GM12878 (cell line): ENCODE results near the gene CORO7. TPM values are rescaled to one million over a fixed set of nuclear protein-coding genes. Genes with fewer than 3 reads are reported as not detected.

Source experiments
- ATAC-seq: fragments of 200-7000 bp; cut with Tn5 transposase; 3 replicates; pipeline ENCODE4 v1.9.1; 2020; ENCODE audit warnings: mild to moderate bottlenecking, moderate library complexity
- BruUV-seq: library from RNA; stranded (reverse); fragments of 400-500 nt; replicated peaks from 2 replicates; lab custom pipeline; 2021; lab: Mats Ljungman, UMichigan
- CTCF ChIA-PET: fragments of 300-600 bp; sonication (Branson Sonifier 250); formaldehyde crosslinking; extraction: SDS; loops from one replicate; lab custom pipeline; 2021; ENCODE audit warnings: inconsistent platforms; lab: Yijun Ruan, JAX
- POLR2A ChIA-PET: fragments of 350-600 bp; formaldehyde crosslinking; extraction: SDS; loops from one replicate; lab custom pipeline; 2021; ENCODE audit warnings: inconsistent platforms; lab: Charles Lee
- RAD21 ChIA-PET: fragments of 300-600 bp; sonication (Branson Sonifier 250); formaldehyde crosslinking; loops from one replicate; lab custom pipeline; 2023; ENCODE audit warnings: antibody characterized with exemption; ENCODE audit not compliant: unreplicated experiment; lab: Charles Lee
- SMC1A ChIA-PET: fragments of 300-600 bp; sonication (Branson Sonifier 250); formaldehyde crosslinking; loops from one replicate; lab custom pipeline; 2023; ENCODE audit not compliant: unreplicated experiment, uncharacterized antibody; lab: Charles Lee
- DNase-seq: peaks from one replicate; pipeline ENCODE4 v3.0.0-alpha.2; 2011; ENCODE audit warnings: low read depth, low spot score
- FAIRE-seq: peaks from 3 replicates; lab custom pipeline; 2011; peaks lifted over from hg19 to GRCh38; lab: Jason Lieb, UNC
- H2AFZ ChIP-seq: 2 replicates; pipeline ENCODE4 v1.6.0; 2011; ENCODE audit warnings: low read depth, low read length, control low read depth; ENCODE audit not compliant: control insufficient read depth
- H3K27ac ChIP-seq: 2 replicates; pipeline ENCODE4 v1.5.1; 2011; ENCODE audit warnings: control low read depth; ENCODE audit not compliant: control insufficient read depth, insufficient read depth
- H3K27me3 ChIP-seq, 2 experiments: replicated peaks in 1 of 2; 2 replicates each; pipeline versions ENCODE4 v1.6.0 to v1.6.1; 2011; ENCODE audit warnings: low read length in 1 of 2; ENCODE audit not compliant: control insufficient read depth in 2 of 2, insufficient read depth in 2 of 2
- H3K36me3 ChIP-seq, 2 experiments: 2 replicates each; pipeline ENCODE4 v1.5.1; 2011; ENCODE audit warnings: low read length in 1 of 2; ENCODE audit not compliant: control insufficient read depth in 2 of 2, insufficient read depth in 2 of 2
- H3K4me1 ChIP-seq: 2 replicates; pipeline ENCODE4 v1.6.1; 2011; ENCODE audit warnings: mild to moderate bottlenecking, low read length, moderate library complexity, mixed read lengths; ENCODE audit not compliant: control insufficient read depth, insufficient read depth
- H3K4me2 ChIP-seq: 2 replicates; pipeline ENCODE4 v1.6.0; 2011; ENCODE audit warnings: control low read depth; ENCODE audit not compliant: control insufficient read depth, insufficient read depth
- H3K4me3 ChIP-seq: fragments of 200-600 bp; sonication (generic); 2 replicates; pipeline ENCODE4 v1.5.1; 2016
- H3K79me2 ChIP-seq: 2 replicates; pipeline ENCODE4 v1.6.0; 2011; ENCODE audit warnings: low read length; ENCODE audit not compliant: control insufficient read depth, insufficient read depth
- H3K9ac ChIP-seq: 2 replicates; pipeline ENCODE4 v1.8.0; 2011; ENCODE audit warnings: low read length, control low read depth, mixed read lengths; ENCODE audit not compliant: control insufficient read depth, insufficient read depth
- H3K9me3 ChIP-seq: replicated peaks from 3 replicates; pipeline ENCODE4 v1.5.1; 2011; ENCODE audit warnings: mild to moderate bottlenecking, low read length; ENCODE audit not compliant: control insufficient read depth, insufficient read depth
- H4K20me1 ChIP-seq: 2 replicates; pipeline ENCODE4 v1.6.0; 2011; ENCODE audit not compliant: control insufficient read depth, insufficient read depth
- ASH2L ChIP-seq: fragments of 300-600, 200-600 bp; sonication (generic); IDR thresholded peaks from 2 replicates; pipeline ENCODE4 v1.6.1; 2017; ENCODE audit warnings: low read depth, mild to moderate bottlenecking, borderline replicate concordance
- CHD1 ChIP-seq: IDR thresholded peaks from 2 replicates; pipeline ENCODE4 v1.6.1; 2012; ENCODE audit warnings: low read depth, low read length, improper control_type of control experiment
- HDAC6 ChIP-seq: fragments of 200-600 bp; sonication (generic); IDR thresholded peaks from one replicate; pipeline ENCODE4 v1.8.0; 2017; ENCODE audit warnings: antibody characterized with exemption; ENCODE audit not compliant: unreplicated experiment
- PAX8 ChIP-seq: fragments of 450-650 bp; IDR thresholded peaks from 2 replicates; pipeline ENCODE4 v1.6.1; 2017; ENCODE audit warnings: mild to moderate bottlenecking, moderate library complexity
- POLR2A ChIP-seq: IDR thresholded peaks from 2 replicates; pipeline ENCODE4 v1.6.1; 2011; ENCODE audit warnings: low read depth, mild to moderate bottlenecking, low read length
- STAT1 ChIP-seq: fragments of 450-650 bp; conservative IDR thresholded peaks from 2 replicates; pipeline ENCODE4 v1.6.1; 2014; ENCODE audit warnings: antibody characterized with exemption, mild to moderate bottlenecking
- ZNF384 ChIP-seq: IDR thresholded peaks from 2 replicates; pipeline ENCODE4 v1.6.1; 2012; ENCODE audit warnings: low read depth, mild to moderate bottlenecking, low read length, improper control_type of control experiment, borderline replicate concordance
- WGBS: methylation state at CpG from one replicate; pipeline ENCODE4 v1.1.6; 2016; ENCODE audit warnings: low lambda C conversion rate; ENCODE audit not compliant: insufficient replicate concordance, insufficient coverage; ENCODE audit errors: missing lambda C conversion rate; 5-methylcytosine and 5-hydroxymethylcytosine counted together
- in situ Hi-C: fragments of 300-500 bp; cut with MboI; formaldehyde crosslinking; loops from 9 replicates; pipeline ENCODE4 v1.14.3; 2018; ENCODE audit warnings: mixed read lengths
- intact Hi-C: fragments of 100-400 bp; cut with micrococcal nuclease; formaldehyde crosslinking; loops from one replicate; pipeline ENCODE4 v1.14.2; 2022; ENCODE audit not compliant: unreplicated experiment
- polyA plus RNA-seq, 11 experiments: library from polyadenylated mRNA; depleted of rRNA in 4 of 11; unstranded in 6 of 11; stranded (reverse) in 5 of 11; fragments of >200 nt; fragmentation: Nextera tagmentation in 4 of 11; fragmentation: Illumina TruSeq in 1 of 11; extraction: Ambion mirVana in 4 of 11; extraction: Trizol in 1 of 11; gene quantifications; 1 replicate in 1 of 11; 2 replicates in 10 of 11; pipeline versions ENCODE4 v1.2.1 to v1.2.3, GENCODE V29; 2011 to 2016; ENCODE audit warnings: inconsistent platforms in 2 of 11, missing spikeins in 2 of 11, low read depth in 1 of 11
- total RNA-seq, 4 experiments: library from RNA; depleted of rRNA in 3 of 4; stranded (reverse); fragments of >200 nt in 3 of 4; fragmentation: Illumina TruSeq in 1 of 4; extraction: Trizol in 1 of 4; gene quantifications; 2 replicates each; pipeline versions ENCODE4 v1.2.1 to v1.2.3, GENCODE V29; 2013 to 2021
- TF ChIP-seq, protein P1 (sequence below): IDR thresholded peaks from 2 replicates; pipeline ENCODE4 v1.6.1; 2011; ENCODE audit warnings: mild to moderate bottlenecking, low read depth, low read length, moderate library complexity; ENCODE audit not compliant: insufficient replicate concordance
- TF ChIP-seq, protein P2 (sequence below): fragments of 450-650 bp; IDR thresholded peaks from 2 replicates; pipeline ENCODE4 v1.6.1; 2017; ENCODE audit warnings: mild to moderate bottlenecking
- TF ChIP-seq, protein P3 (sequence below): fragments of 450-650 bp; IDR thresholded peaks from 2 replicates; pipeline ENCODE4 v1.6.1; 2014; ENCODE audit warnings: mild to moderate bottlenecking

Gene CORO7
- total and polyA plus RNA-seq, 10 of the 15 experiments (the other 5 are each of a cell fraction or from before 2014, with no cell fraction given): 0.64 to 89.2 (median 43.7) TPM

DNA sequence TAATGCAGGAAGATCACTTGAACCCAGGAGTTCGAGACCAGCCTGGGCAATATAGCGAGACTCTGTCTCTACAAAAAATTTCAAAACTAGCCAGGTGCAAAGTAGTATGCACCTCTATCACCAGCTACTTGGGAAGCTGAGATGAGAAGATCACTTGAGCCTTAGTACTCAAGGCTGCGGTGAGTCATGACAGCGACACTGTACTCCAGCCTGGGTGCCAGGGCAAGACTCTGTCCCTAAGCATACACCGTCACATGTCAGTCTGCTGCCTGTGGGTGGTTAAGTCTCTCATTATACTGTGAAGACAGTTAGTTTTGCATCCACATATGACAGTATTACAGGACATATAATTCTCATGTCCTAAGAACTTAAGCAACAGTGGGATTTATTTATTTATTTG lies 36.3 kb upstream of the CORO7 start:
- no peak for DNase-seq
- Histone ChIP-seq H3K4me3 (no peak overlapping the region), H3K4me2 (no peak overlapping the region), H3K9me3 (no peaks in the 10 kb centered on the region), H3K4me1 (no peaks in the 10 kb centered on the region)
- no TSS peak for BruUV-seq
- intact Hi-C loops: no loop called here
- ChIA-PET SMC1A (no interaction called here), POLR2A (no interaction called here)
- TF ChIP-seq STAT1: no peak
- no peak for TF ChIP-seq POLR2A
- TF ChIP-seq ASH2L: no peak
- no peak for TF ChIP-seq CHD1
- TF ChIP-seq HDAC6: no peak
- TF ChIP-seq, protein P1, sequence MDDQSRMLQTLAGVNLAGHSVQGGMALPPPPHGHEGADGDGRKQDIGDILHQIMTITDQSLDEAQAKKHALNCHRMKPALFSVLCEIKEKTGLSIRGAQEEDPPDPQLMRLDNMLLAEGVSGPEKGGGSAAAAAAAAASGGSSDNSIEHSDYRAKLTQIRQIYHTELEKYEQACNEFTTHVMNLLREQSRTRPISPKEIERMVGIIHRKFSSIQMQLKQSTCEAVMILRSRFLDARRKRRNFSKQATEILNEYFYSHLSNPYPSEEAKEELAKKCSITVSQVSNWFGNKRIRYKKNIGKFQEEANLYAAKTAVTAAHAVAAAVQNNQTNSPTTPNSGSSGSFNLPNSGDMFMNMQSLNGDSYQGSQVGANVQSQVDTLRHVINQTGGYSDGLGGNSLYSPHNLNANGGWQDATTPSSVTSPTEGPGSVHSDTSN: no peak
- no peak for TF ChIP-seq PAX8
- TF ChIP-seq, protein P2, sequence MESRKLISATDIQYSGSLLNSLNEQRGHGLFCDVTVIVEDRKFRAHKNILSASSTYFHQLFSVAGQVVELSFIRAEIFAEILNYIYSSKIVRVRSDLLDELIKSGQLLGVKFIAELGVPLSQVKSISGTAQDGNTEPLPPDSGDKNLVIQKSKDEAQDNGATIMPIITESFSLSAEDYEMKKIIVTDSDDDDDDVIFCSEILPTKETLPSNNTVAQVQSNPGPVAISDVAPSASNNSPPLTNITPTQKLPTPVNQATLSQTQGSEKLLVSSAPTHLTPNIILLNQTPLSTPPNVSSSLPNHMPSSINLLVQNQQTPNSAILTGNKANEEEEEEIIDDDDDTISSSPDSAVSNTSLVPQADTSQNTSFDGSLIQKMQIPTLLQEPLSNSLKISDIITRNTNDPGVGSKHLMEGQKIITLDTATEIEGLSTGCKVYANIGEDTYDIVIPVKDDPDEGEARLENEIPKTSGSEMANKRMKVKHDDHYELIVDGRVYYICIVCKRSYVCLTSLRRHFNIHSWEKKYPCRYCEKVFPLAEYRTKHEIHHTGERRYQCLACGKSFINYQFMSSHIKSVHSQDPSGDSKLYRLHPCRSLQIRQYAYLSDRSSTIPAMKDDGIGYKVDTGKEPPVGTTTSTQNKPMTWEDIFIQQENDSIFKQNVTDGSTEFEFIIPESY: no peak
- no peak for TF ChIP-seq ZNF384
- TF ChIP-seq, protein P3, sequence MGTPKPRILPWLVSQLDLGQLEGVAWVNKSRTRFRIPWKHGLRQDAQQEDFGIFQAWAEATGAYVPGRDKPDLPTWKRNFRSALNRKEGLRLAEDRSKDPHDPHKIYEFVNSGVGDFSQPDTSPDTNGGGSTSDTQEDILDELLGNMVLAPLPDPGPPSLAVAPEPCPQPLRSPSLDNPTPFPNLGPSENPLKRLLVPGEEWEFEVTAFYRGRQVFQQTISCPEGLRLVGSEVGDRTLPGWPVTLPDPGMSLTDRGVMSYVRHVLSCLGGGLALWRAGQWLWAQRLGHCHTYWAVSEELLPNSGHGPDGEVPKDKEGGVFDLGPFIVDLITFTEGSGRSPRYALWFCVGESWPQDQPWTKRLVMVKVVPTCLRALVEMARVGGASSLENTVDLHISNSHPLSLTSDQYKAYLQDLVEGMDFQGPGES: no peak
- TF ChIP-seq, all 136 proteins: peak for 0
- in situ Hi-C loops: no loop called here
- Histone ChIP-seq H4K20me1 (no peaks in the 10 kb centered on the region; the same call in 1 of the 2 replicates), H3K9ac (no peak overlapping the region), H3K27me3 (no peaks in the 10 kb centered on the region), H2AFZ (no peak overlapping the region), H3K36me3 (peaks cover 19 to 25% of the 10 kb centered on the region in 2 experiments; a peak in 3 of 4 replicates), H3K27ac (no peak overlapping the region), H3K79me2 (no peaks in the 10 kb centered on the region)
- CTCF ChIA-PET: interaction anchor here (1.3 kb wide), 1 partner anchor 52 kb away, joined by 3 read pairs; no protein-coding TSS in a partner anchor
- 98% methylated on average over 5 of the region's 5 CpGs for WGBS
- no peak for ATAC-seq
- RAD21 ChIA-PET: no interaction called here
- FAIRE-seq: no peak
